ENCODE results near the gene ZNF407. TPM values are rescaled to one million over a fixed set of nuclear protein-coding genes. Genes with fewer than 3 reads are reported as not detected.

The ZNF407 gene
- total and polyA plus RNA-seq, 7 experiments from 2014 or later = 6.8 to 31.3 (median 27.9) TPM

- Mint-ChIP-seq H3K4me1 (peaks cover 3 to 16% (median 6%) of the 10 kb centered on the region in 7 donors), H3K9me3 (peaks cover 0 to 3% (median 0%) of the 10 kb centered on the region in 11 donors)
- no peak overlapping the region for H3K27ac ChIP-seq (ENCODE audit: low read depth, low read length)
Observed at GRCh38 chr18:74828200-74828599, 230.5 kb downstream of the ZNF407 start.

GRCh38 chr18:74831571-74832250 is 234.0 kb downstream of the ZNF407 start:
- H3K9me3 Mint-ChIP-seq = no peaks in the 10 kb centered on the region
- H3K4me3 ChIP-seq (ENCODE audit: low read length) = no peak overlapping the region
- peak overlapping the region in 1 of 9 donors; percentile 24 for H3K27ac Mint-ChIP-seq
- peaks cover 8 to 17% (median 14%) of the 10 kb centered on the region in 7 donors for H3K4me1 Mint-ChIP-seq
- ATAC-seq (no peak), DNase-seq (no peak)
- H3K27me3 Mint-ChIP-seq = no peaks in the 10 kb centered on the region
- no peaks in the 10 kb centered on the region for H3K4me1 ChIP-seq (ENCODE audit: control insufficient read depth in 2 of 2, insufficient read depth in 2 of 2, low read length in 2 of 2)
- no peaks in the 10 kb centered on the region for H3K27me3 ChIP-seq (ENCODE audit: control insufficient read depth in 2 of 2, insufficient read depth in 2 of 2, low read length in 2 of 2)
- H3K4me3 Mint-ChIP-seq = no peak overlapping the region
- H3K27ac ChIP-seq (ENCODE audit: low read depth, low read length) = no peak overlapping the region
- ChIA-PET CTCF (no interaction called here), POLR2A (no interaction called here)
- intact Hi-C loops (cut with micrococcal nuclease) = no loop called here
- peaks cover 4 to 20% (median 17%) of the 10 kb centered on the region in 5 donors for H3K36me3 Mint-ChIP-seq
- no peaks in the 10 kb centered on the region for H3K36me3 ChIP-seq (ENCODE audit: control insufficient read depth in 2 of 3, insufficient read depth in 3 of 3, low read length in 3 of 3)
- H3K9me3 ChIP-seq (ENCODE audit: control insufficient read depth in 2 of 3, low read length in 3 of 3) = no peaks in the 10 kb centered on the region

More at GRCh38 chr18:74828200-74828599, 230.5 kb downstream of the ZNF407 start:
- Mint-ChIP-seq H3K27ac (no peak overlapping the region), H3K36me3 (peaks cover 7 to 14% (median 12%) of the 10 kb centered on the region in 5 donors), H3K4me3 (no peak overlapping the region), H3K27me3 (no peaks in the 10 kb centered on the region)
- no peaks in the 10 kb centered on the region for H3K4me1 ChIP-seq (ENCODE audit: control insufficient read depth in 2 of 2, insufficient read depth in 2 of 2, low read length in 2 of 2)
- no peak for ATAC-seq
- no peak overlapping the region for H3K4me3 ChIP-seq (ENCODE audit: low read length)
- H3K27me3 ChIP-seq (ENCODE audit: control insufficient read depth in 2 of 2, insufficient read depth in 2 of 2, low read length in 2 of 2) = no peaks in the 10 kb centered on the region
- H3K9me3 ChIP-seq (ENCODE audit: control insufficient read depth in 2 of 3, low read length in 3 of 3) = no peaks in the 10 kb centered on the region
- no peaks in the 10 kb centered on the region for H3K36me3 ChIP-seq (ENCODE audit: control insufficient read depth in 2 of 3, insufficient read depth in 3 of 3, low read length in 3 of 3)
- intact Hi-C loops (cut with micrococcal nuclease) = no loop called here
- ChIA-PET CTCF (no interaction called here), POLR2A (no interaction called here)
- DNase-seq = no peak

- Histone ChIP-seq H3K4me1 (ENCODE audit: control insufficient read depth in 2 of 2, insufficient read depth in 2 of 2, low read length in 2 of 2) (no peaks in the 10 kb centered on the region), H3K27me3 (ENCODE audit: control insufficient read depth in 2 of 2, insufficient read depth in 2 of 2, low read length in 2 of 2) (no peaks in the 10 kb centered on the region), H3K4me3 (ENCODE audit: low read length) (no peak overlapping the region), H3K9me3 (ENCODE audit: control insufficient read depth in 2 of 3, low read length in 3 of 3) (no peaks in the 10 kb centered on the region), H3K36me3 (ENCODE audit: control insufficient read depth in 2 of 3, insufficient read depth in 3 of 3, low read length in 3 of 3) (no peaks in the 10 kb centered on the region), H3K27ac (ENCODE audit: low read depth, low read length) (no peak overlapping the region)
- H3K9me3 Mint-ChIP-seq = no peaks in the 10 kb centered on the region
- ATAC-seq = no peak
- DNase-seq = no peak
- ChIA-PET CTCF (no interaction called here), POLR2A (no interaction called here)
- H3K4me1 Mint-ChIP-seq = peaks cover 8 to 22% (median 18%) of the 10 kb centered on the region in 7 donors
- H3K4me3 Mint-ChIP-seq = no peak overlapping the region
- no peak overlapping the region for H3K27ac Mint-ChIP-seq
- no peaks in the 10 kb centered on the region for H3K27me3 Mint-ChIP-seq
- H3K36me3 Mint-ChIP-seq = peaks cover 4 to 21% (median 20%) of the 10 kb centered on the region in 5 donors
- intact Hi-C loops (cut with micrococcal nuclease) = no loop called here
Observed at GRCh38 chr18:74832381-74832780, 234.7 kb downstream of the ZNF407 start.

GRCh38 chr18:74832999-74833398 is 235.3 kb downstream of the ZNF407 start:
- CTCF ChIA-PET = no interaction called here
- H3K27ac Mint-ChIP-seq = peak overlapping the region in 3 of 9 donors; percentile 7 to 29 (median 29)

GRCh38 chr18:74834424-74835309 is 237.0 kb downstream of the ZNF407 start:
- Mint-ChIP-seq H3K4me3 (no peak overlapping the region), H3K27me3 (no peaks in the 10 kb centered on the region), H3K27ac (no peak overlapping the region), H3K9me3 (no peaks in the 10 kb centered on the region), H3K4me1 (peaks cover 12 to 38% (median 32%) of the 10 kb centered on the region in 7 donors), H3K36me3 (peaks cover 4 to 36% (median 30%) of the 10 kb centered on the region in 5 donors)
- intact Hi-C loops (cut with micrococcal nuclease) = no loop called here
- H3K9me3 ChIP-seq (ENCODE audit: control insufficient read depth in 2 of 3, low read length in 3 of 3) = no peaks in the 10 kb centered on the region
- ATAC-seq (no peak), DNase-seq (no peak)
- H3K36me3 ChIP-seq (ENCODE audit: control insufficient read depth in 2 of 3, insufficient read depth in 3 of 3, low read length in 3 of 3) = no peaks in the 10 kb centered on the region
- no peaks in the 10 kb centered on the region for H3K4me1 ChIP-seq (ENCODE audit: control insufficient read depth in 2 of 2, insufficient read depth in 2 of 2, low read length in 2 of 2)
- no peak overlapping the region for H3K27ac ChIP-seq (ENCODE audit: low read depth, low read length)
- H3K4me3 ChIP-seq (ENCODE audit: low read length) = no peak overlapping the region
- POLR2A ChIA-PET = no interaction called here
- no peaks in the 10 kb centered on the region for H3K27me3 ChIP-seq (ENCODE audit: control insufficient read depth in 2 of 2, insufficient read depth in 2 of 2, low read length in 2 of 2)
- CTCF ChIA-PET = no interaction called here

More at GRCh38 chr18:74832999-74833398, 235.3 kb downstream of the ZNF407 start:
- no peak overlapping the region for H3K4me3 Mint-ChIP-seq
- no peak overlapping the region for H3K4me3 ChIP-seq (ENCODE audit: low read length)
- POLR2A ChIA-PET = no interaction called here
- H3K27ac ChIP-seq (ENCODE audit: low read depth, low read length) = no peak overlapping the region
- no peak for DNase-seq
- H3K4me1 Mint-ChIP-seq = peaks cover 10 to 28% (median 21%) of the 10 kb centered on the region in 7 donors
- H3K4me1 ChIP-seq (ENCODE audit: control insufficient read depth in 2 of 2, insufficient read depth in 2 of 2, low read length in 2 of 2) = no peaks in the 10 kb centered on the region
- H3K9me3 ChIP-seq (ENCODE audit: control insufficient read depth in 2 of 3, low read length in 3 of 3) = no peaks in the 10 kb centered on the region
- no peaks in the 10 kb centered on the region for H3K36me3 ChIP-seq (ENCODE audit: control insufficient read depth in 2 of 3, insufficient read depth in 3 of 3, low read length in 3 of 3)
- H3K36me3 Mint-ChIP-seq = peaks cover 4 to 25% (median 23%) of the 10 kb centered on the region in 5 donors
- intact Hi-C loops (cut with micrococcal nuclease) = no loop called here
- no peak for ATAC-seq
- H3K9me3 Mint-ChIP-seq = no peaks in the 10 kb centered on the region
- H3K27me3 Mint-ChIP-seq = no peaks in the 10 kb centered on the region
- H3K27me3 ChIP-seq (ENCODE audit: control insufficient read depth in 2 of 2, insufficient read depth in 2 of 2, low read length in 2 of 2) = no peaks in the 10 kb centered on the region

GRCh38 chr18:74836296-74837139 is 238.8 kb downstream of the ZNF407 start:
- no peaks in the 10 kb centered on the region for H3K9me3 ChIP-seq (ENCODE audit: control insufficient read depth in 2 of 3, low read length in 3 of 3)
- no peak overlapping the region for H3K4me3 ChIP-seq (ENCODE audit: low read length)
- no peaks in the 10 kb centered on the region for H3K4me1 ChIP-seq (ENCODE audit: control insufficient read depth in 2 of 2, insufficient read depth in 2 of 2, low read length in 2 of 2)
- intact Hi-C loops (cut with micrococcal nuclease) = no loop called here
- Mint-ChIP-seq H3K27ac (peak overlapping the region in 2 of 9 donors; percentile 54 to 71), H3K9me3 (no peaks in the 10 kb centered on the region), H3K4me3 (no peak overlapping the region), H3K36me3 (peaks cover 13 to 44% (median 38%) of the 10 kb centered on the region in 5 donors), H3K27me3 (no peaks in the 10 kb centered on the region), H3K4me1 (peaks cover 23 to 53% (median 46%) of the 10 kb centered on the region in 7 donors)
- no peak for ATAC-seq
- CTCF ChIA-PET = no interaction called here
- no peaks in the 10 kb centered on the region for H3K36me3 ChIP-seq (ENCODE audit: control insufficient read depth in 2 of 3, insufficient read depth in 3 of 3, low read length in 3 of 3)
- POLR2A ChIA-PET = no interaction called here
- no peak for DNase-seq
- no peak overlapping the region for H3K27ac ChIP-seq (ENCODE audit: low read depth, low read length)
- H3K27me3 ChIP-seq (ENCODE audit: control insufficient read depth in 2 of 2, insufficient read depth in 2 of 2, low read length in 2 of 2) = no peaks in the 10 kb centered on the region
